Liver (tissue), 9 donors: ENCODE data around the gene CCDC195. TPM values are rescaled to one million over a fixed set of nuclear protein-coding genes. Genes with fewer than 3 reads are reported as not detected.

ENCODE experiments used
- DNase-seq: peaks from one replicate; pipeline ENCODE4 v3.0.0-alpha.2; 2017; ENCODE audit warnings: low spot score
- H3K27ac ChIP-seq, 2 donors: one replicate each; pipeline ENCODE4 v1.7.0; 2013; ENCODE audit warnings: inconsistent platforms in 2 of 2, low read length in 2 of 2, control low read depth in 1 of 2, low read depth in 1 of 2, mild to moderate bottlenecking in 1 of 2
- H3K27me3 ChIP-seq, 4 donors: one replicate each; pipeline versions ENCODE4 v1.6.1 to v1.7.0; 2013; ENCODE audit warnings: low read length in 3 of 4, inconsistent platforms in 1 of 4, mild to moderate bottlenecking in 1 of 4, moderate library complexity in 1 of 4; ENCODE audit not compliant: control insufficient read depth in 4 of 4, insufficient read depth in 4 of 4
- H3K36me3 ChIP-seq, 4 donors: one replicate each; pipeline versions ENCODE4 v1.6.1 to v1.7.0; 2013; ENCODE audit warnings: low read length in 3 of 4, mild to moderate bottlenecking in 3 of 4, low read depth in 1 of 4, moderate library complexity in 1 of 4; ENCODE audit not compliant: control insufficient read depth in 4 of 4, insufficient read depth in 3 of 4
- H3K4me1 ChIP-seq, 4 donors: one replicate each; pipeline versions ENCODE4 v1.6.1 to v1.7.0; 2013; ENCODE audit warnings: low read length in 3 of 4, mild to moderate bottlenecking in 3 of 4, moderate library complexity in 1 of 4; ENCODE audit not compliant: control insufficient read depth in 4 of 4, insufficient read depth in 4 of 4
- H3K4me3 ChIP-seq, 3 donors: one replicate each; pipeline versions ENCODE4 v1.6.1 to v1.7.0; 2013; ENCODE audit warnings: low read length in 3 of 3, control low read depth in 1 of 3, low read depth in 1 of 3, mild to moderate bottlenecking in 1 of 3
- H3K9ac ChIP-seq, 2 donors: one replicate each; pipeline ENCODE4 v1.7.0; 2013; ENCODE audit warnings: low read length in 2 of 2, mild to moderate bottlenecking in 2 of 2, moderate library complexity in 2 of 2, control low read depth in 1 of 2, low read depth in 1 of 2
- H3K9me3 ChIP-seq, 4 donors: one replicate each; pipeline versions ENCODE4 v1.6.1 to v1.7.0; 2013; ENCODE audit warnings: low read length in 3 of 4; ENCODE audit not compliant: control insufficient read depth in 4 of 4
- ATF3 ChIP-seq: IDR thresholded peaks from 2 replicates; pipeline ENCODE4 v1.6.1; 2016; ENCODE audit warnings: antibody characterized with exemption
- EGR1 ChIP-seq, 2 donors: IDR thresholded peaks; 2 replicates each; pipeline ENCODE4 v1.6.1; 2016 to 2018; ENCODE audit warnings: antibody characterized with exemption in 2 of 2, low read depth in 2 of 2
- FOXA1 ChIP-seq: IDR thresholded peaks from 2 replicates; pipeline ENCODE4 v1.6.1; 2016; ENCODE audit warnings: antibody characterized with exemption
- FOXA2 ChIP-seq: IDR thresholded peaks from 2 replicates; pipeline ENCODE4 v1.6.1; 2016; ENCODE audit warnings: antibody characterized with exemption
- GABPA ChIP-seq, 2 donors: IDR thresholded peaks in 1 of 2; conservative IDR thresholded peaks in 1 of 2; 2 replicates each; pipeline ENCODE4 v1.6.1; 2016; ENCODE audit warnings: antibody characterized with exemption in 2 of 2, mild to moderate bottlenecking in 1 of 2, moderate library complexity in 1 of 2
- HNF4A ChIP-seq, 2 donors: conservative IDR thresholded peaks; 2 replicates each; pipeline ENCODE4 v1.6.1; 2016; ENCODE audit warnings: antibody characterized with exemption in 2 of 2, mild to moderate bottlenecking in 2 of 2
- HNF4G ChIP-seq: IDR thresholded peaks from 2 replicates; pipeline ENCODE4 v1.6.1; 2016; ENCODE audit warnings: antibody characterized with exemption
- JUND ChIP-seq, 2 donors: IDR thresholded peaks; 2 replicates each; pipeline ENCODE4 v1.6.1; 2016; ENCODE audit warnings: antibody characterized with exemption in 2 of 2
- NR2F2 ChIP-seq: IDR thresholded peaks from 2 replicates; pipeline ENCODE4 v1.6.1; 2016; ENCODE audit warnings: antibody characterized with exemption
- RAD21 ChIP-seq, 2 donors: IDR thresholded peaks; 2 replicates each; pipeline ENCODE4 v1.6.1; 2016; ENCODE audit warnings: antibody characterized with exemption in 2 of 2, mild to moderate bottlenecking in 2 of 2
- RXRA ChIP-seq, 2 donors: IDR thresholded peaks; 2 replicates each; pipeline ENCODE4 v1.6.1; 2017 to 2018; ENCODE audit warnings: antibody characterized with exemption in 2 of 2, mild to moderate bottlenecking in 1 of 2
- SP1 ChIP-seq: IDR thresholded peaks from 2 replicates; pipeline ENCODE4 v1.6.1; 2018; ENCODE audit warnings: antibody characterized with exemption, mild to moderate bottlenecking
- TAF1 ChIP-seq: conservative IDR thresholded peaks from 2 replicates; pipeline ENCODE4 v1.6.1; 2016; ENCODE audit warnings: antibody characterized with exemption, mild to moderate bottlenecking
- YY1 ChIP-seq: IDR thresholded peaks from 2 replicates; pipeline ENCODE4 v1.6.1; 2016; ENCODE audit warnings: antibody characterized with exemption, mild to moderate bottlenecking
- ZBTB33 ChIP-seq: IDR thresholded peaks from 2 replicates; pipeline ENCODE4 v1.6.1; 2016; ENCODE audit warnings: antibody characterized with exemption
- WGBS: extraction: QIAGEN DNeasy Blood & Tissue Kit; methylation state at CpG from one replicate; pipeline ENCODE4 v1.1.7; 2013; 5-methylcytosine and 5-hydroxymethylcytosine counted together
- polyA plus RNA-seq, 2 donors: library from polyadenylated mRNA; stranded (reverse) in 1 of 2; unstranded in 1 of 2; fragments of 200-250 nt in 1 of 2; fragments of >200 nt in 1 of 2; fragmentation: Nextera tagmentation in 1 of 2; extraction: Ambion mirVana in 1 of 2; gene quantifications; one replicate each; pipeline versions ENCODE4 v1.2.1 to v1.2.3, GENCODE V29; 2013 to 2015
- total RNA-seq, 2 donors: library from RNA; depleted of rRNA; stranded (reverse); fragments of >200 nt; gene quantifications; one replicate each; pipeline ENCODE4 v1.2.3, GENCODE V29; 2014
- TF ChIP-seq, protein P1 (sequence below): IDR thresholded peaks from 2 replicates; pipeline ENCODE4 v1.6.1; 2016; ENCODE audit warnings: antibody characterized with exemption
- TF ChIP-seq, protein P2 (sequence below): IDR thresholded peaks from 2 replicates; pipeline ENCODE4 v1.6.1; 2016; ENCODE audit warnings: antibody characterized with exemption, mild to moderate bottlenecking
- TF ChIP-seq, protein P3 (sequence below): fragments of 150-350 bp; IDR thresholded peaks from 2 replicates; pipeline ENCODE4 v1.5.1; 2017; ENCODE audit warnings: improper control_type of control experiment, low read depth, low read length; ENCODE audit not compliant: missing input control
- donor health status: healthy.
- donor health status: healthy.
- donor health status: healthy.
- donor health status: healthy.
- donor health status: healthy.

The CCDC195 gene
- total and polyA plus RNA-seq, 4 donors = not detected

- no peak overlapping the region for H3K9ac ChIP-seq
- no peaks in the 10 kb centered on the region for H3K27me3 ChIP-seq
- peaks cover 0 to under 1% (median 0%) of the 10 kb centered on the region in 4 donors for H3K9me3 ChIP-seq
- TF ChIP-seq, protein P1, sequence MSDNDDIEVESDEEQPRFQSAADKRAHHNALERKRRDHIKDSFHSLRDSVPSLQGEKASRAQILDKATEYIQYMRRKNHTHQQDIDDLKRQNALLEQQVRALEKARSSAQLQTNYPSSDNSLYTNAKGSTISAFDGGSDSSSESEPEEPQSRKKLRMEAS = no peak
- TF ChIP-seq HNF4A (conservative IDR thresholded peaks at IDR 0.05) (no peak), ATF3 (no peak), YY1 (no peak), SP1 (no peak), FOXA2 (no peak), NR2F2 (no peak), GABPA (IDR thresholded peaks at IDR 0.05 in 1 of 2, conservative IDR thresholded peaks at IDR 0.05 in 1 of 2) (no peak), TAF1 (no peak), ZBTB33 (no peak), JUND (IDR thresholded peaks at IDR 0.05) (no peak), EGR1 (IDR thresholded peaks at IDR 0.05; ENCODE audit: low read depth in 2 of 2) (no peak), RXRA (IDR thresholded peaks at IDR 0.05) (no peak), RAD21 (IDR thresholded peaks at IDR 0.05) (no peak), FOXA1 (no peak), HNF4G (no peak)
- TF ChIP-seq, protein P2, sequence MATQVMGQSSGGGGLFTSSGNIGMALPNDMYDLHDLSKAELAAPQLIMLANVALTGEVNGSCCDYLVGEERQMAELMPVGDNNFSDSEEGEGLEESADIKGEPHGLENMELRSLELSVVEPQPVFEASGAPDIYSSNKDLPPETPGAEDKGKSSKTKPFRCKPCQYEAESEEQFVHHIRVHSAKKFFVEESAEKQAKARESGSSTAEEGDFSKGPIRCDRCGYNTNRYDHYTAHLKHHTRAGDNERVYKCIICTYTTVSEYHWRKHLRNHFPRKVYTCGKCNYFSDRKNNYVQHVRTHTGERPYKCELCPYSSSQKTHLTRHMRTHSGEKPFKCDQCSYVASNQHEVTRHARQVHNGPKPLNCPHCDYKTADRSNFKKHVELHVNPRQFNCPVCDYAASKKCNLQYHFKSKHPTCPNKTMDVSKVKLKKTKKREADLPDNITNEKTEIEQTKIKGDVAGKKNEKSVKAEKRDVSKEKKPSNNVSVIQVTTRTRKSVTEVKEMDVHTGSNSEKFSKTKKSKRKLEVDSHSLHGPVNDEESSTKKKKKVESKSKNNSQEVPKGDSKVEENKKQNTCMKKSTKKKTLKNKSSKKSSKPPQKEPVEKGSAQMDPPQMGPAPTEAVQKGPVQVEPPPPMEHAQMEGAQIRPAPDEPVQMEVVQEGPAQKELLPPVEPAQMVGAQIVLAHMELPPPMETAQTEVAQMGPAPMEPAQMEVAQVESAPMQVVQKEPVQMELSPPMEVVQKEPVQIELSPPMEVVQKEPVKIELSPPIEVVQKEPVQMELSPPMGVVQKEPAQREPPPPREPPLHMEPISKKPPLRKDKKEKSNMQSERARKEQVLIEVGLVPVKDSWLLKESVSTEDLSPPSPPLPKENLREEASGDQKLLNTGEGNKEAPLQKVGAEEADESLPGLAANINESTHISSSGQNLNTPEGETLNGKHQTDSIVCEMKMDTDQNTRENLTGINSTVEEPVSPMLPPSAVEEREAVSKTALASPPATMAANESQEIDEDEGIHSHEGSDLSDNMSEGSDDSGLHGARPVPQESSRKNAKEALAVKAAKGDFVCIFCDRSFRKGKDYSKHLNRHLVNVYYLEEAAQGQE = no peak
- TF ChIP-seq, protein P3, sequence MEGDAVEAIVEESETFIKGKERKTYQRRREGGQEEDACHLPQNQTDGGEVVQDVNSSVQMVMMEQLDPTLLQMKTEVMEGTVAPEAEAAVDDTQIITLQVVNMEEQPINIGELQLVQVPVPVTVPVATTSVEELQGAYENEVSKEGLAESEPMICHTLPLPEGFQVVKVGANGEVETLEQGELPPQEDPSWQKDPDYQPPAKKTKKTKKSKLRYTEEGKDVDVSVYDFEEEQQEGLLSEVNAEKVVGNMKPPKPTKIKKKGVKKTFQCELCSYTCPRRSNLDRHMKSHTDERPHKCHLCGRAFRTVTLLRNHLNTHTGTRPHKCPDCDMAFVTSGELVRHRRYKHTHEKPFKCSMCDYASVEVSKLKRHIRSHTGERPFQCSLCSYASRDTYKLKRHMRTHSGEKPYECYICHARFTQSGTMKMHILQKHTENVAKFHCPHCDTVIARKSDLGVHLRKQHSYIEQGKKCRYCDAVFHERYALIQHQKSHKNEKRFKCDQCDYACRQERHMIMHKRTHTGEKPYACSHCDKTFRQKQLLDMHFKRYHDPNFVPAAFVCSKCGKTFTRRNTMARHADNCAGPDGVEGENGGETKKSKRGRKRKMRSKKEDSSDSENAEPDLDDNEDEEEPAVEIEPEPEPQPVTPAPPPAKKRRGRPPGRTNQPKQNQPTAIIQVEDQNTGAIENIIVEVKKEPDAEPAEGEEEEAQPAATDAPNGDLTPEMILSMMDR = no peak
- no peaks in the 10 kb centered on the region for H3K4me1 ChIP-seq
- no peak overlapping the region for H3K27ac ChIP-seq
- H3K36me3 ChIP-seq = no peaks in the 10 kb centered on the region
- 76% methylated on average over 3 of the region's 3 CpGs for WGBS
- H3K4me3 ChIP-seq = no peak overlapping the region
- no peak for DNase-seq
Observed at GRCh38 chr2:224709301-224709700, 6.9 kb downstream of the CCDC195 start.

- H3K27ac ChIP-seq = no peak overlapping the region
- H3K9ac ChIP-seq = no peak overlapping the region
- no peak for TF ChIP-seq NR2F2
- no peak for TF ChIP-seq HNF4A (conservative IDR thresholded peaks at IDR 0.05)
- no peak for TF ChIP-seq YY1
- no peak for TF ChIP-seq SP1
- no peak for TF ChIP-seq ATF3
- TF ChIP-seq FOXA1 = no peak
- TF ChIP-seq TAF1 = no peak
- TF ChIP-seq RXRA (IDR thresholded peaks at IDR 0.05) = no peak
- TF ChIP-seq RAD21 (IDR thresholded peaks at IDR 0.05) = no peak
- TF ChIP-seq GABPA (IDR thresholded peaks at IDR 0.05 in 1 of 2, conservative IDR thresholded peaks at IDR 0.05 in 1 of 2) = no peak
- TF ChIP-seq, protein P1 = no peak
- TF ChIP-seq HNF4G = no peak
- H3K4me3 ChIP-seq = no peak overlapping the region
- WGBS = 56% methylated on average over 3 of the region's 3 CpGs
- H3K9me3 ChIP-seq = no peaks in the 10 kb centered on the region
- H3K36me3 ChIP-seq = no peaks in the 10 kb centered on the region
- no peak for DNase-seq
- H3K27me3 ChIP-seq = no peaks in the 10 kb centered on the region
- H3K4me1 ChIP-seq = no peaks in the 10 kb centered on the region
Observed at GRCh38 chr2:224694502-224694901, 21.7 kb downstream of the CCDC195 start.
